CD14-positive monocyte (primary cell): ENCODE results near the gene ZNF275. TPM values are rescaled to one million over a fixed set of nuclear protein-coding genes. Genes with fewer than 3 reads are reported as not detected.

Experiments used
- DNase-seq, 3 donors: peaks; one replicate each; pipeline ENCODE4 v3.0.0-alpha.2; 2011 to 2022
- H2AFZ ChIP-seq: 2 replicates; pipeline ENCODE4 v1.6.0; 2012; ENCODE audit warnings: mild to moderate bottlenecking, low read depth, low read length, inconsistent platforms; ENCODE audit not compliant: insufficient read depth, poor library complexity, severe bottlenecking
- H3K27ac ChIP-seq, 2 donors: 1 replicate in 1 of 2; 2 replicates in 1 of 2; pipeline ENCODE4 v1.5.1; 2012 to 2013; ENCODE audit warnings: low read length in 2 of 2, control low read depth in 1 of 2, inconsistent platforms in 1 of 2, low read depth in 1 of 2, mild to moderate bottlenecking in 1 of 2
- H3K27me3 ChIP-seq, 2 donors: one replicate each; pipeline versions ENCODE4 v1.6.0 to v1.6.1; 2011 to 2013; ENCODE audit warnings: low read length in 2 of 2; ENCODE audit not compliant: control insufficient read depth in 2 of 2, insufficient read depth in 2 of 2
- H3K36me3 ChIP-seq, 2 donors: replicated peaks in 1 of 2; 1 replicate in 1 of 2; 2 replicates in 1 of 2; pipeline versions ENCODE4 v1.5.1 to v1.6.1; 2012 to 2013; ENCODE audit warnings: low read length in 2 of 2, control low read depth in 1 of 2, inconsistent platforms in 1 of 2, mild to moderate bottlenecking in 1 of 2; ENCODE audit not compliant: insufficient read depth in 2 of 2, control insufficient read depth in 1 of 2
- H3K4me1 ChIP-seq, 2 donors: 1 replicate in 1 of 2; 2 replicates in 1 of 2; pipeline versions ENCODE4 v1.5.1 to v1.6.1; 2012 to 2013; ENCODE audit warnings: low read length in 2 of 2, control low read depth in 1 of 2, inconsistent platforms in 1 of 2, mild to moderate bottlenecking in 1 of 2, moderate library complexity in 1 of 2; ENCODE audit not compliant: insufficient read depth in 2 of 2, control insufficient read depth in 1 of 2
- H3K4me2 ChIP-seq: replicated peaks from 2 replicates; pipeline ENCODE3; 2012; ENCODE audit warnings: low read length, moderate library complexity, mild to moderate bottlenecking; ENCODE audit not compliant: poor library complexity, severe bottlenecking; ENCODE audit errors: extremely low read depth
- H3K4me3 ChIP-seq, 3 experiments: fragments of 200-600 bp in 1 of 3; sonication (generic) in 1 of 3; replicated peaks in 1 of 3; 1 replicate in 2 of 3; 2 replicates in 1 of 3; pipeline ENCODE4 v1.5.1; 2011 to 2013; ENCODE audit warnings: low read length in 3 of 3, mild to moderate bottlenecking in 3 of 3, control low read depth in 2 of 3, low read depth in 2 of 3, inconsistent platforms in 1 of 3, moderate library complexity in 1 of 3
- H3K79me2 ChIP-seq: 2 replicates; pipeline ENCODE4 v1.6.0; 2012; ENCODE audit warnings: mild to moderate bottlenecking, control low read depth, inconsistent platforms, low read length, moderate library complexity; ENCODE audit not compliant: insufficient read depth
- H3K9ac ChIP-seq: 2 replicates; pipeline ENCODE4 v1.6.0; 2017; ENCODE audit warnings: low read length, mild to moderate bottlenecking; ENCODE audit not compliant: insufficient read depth, poor library complexity, severe bottlenecking
- H3K9me3 ChIP-seq, 2 donors: replicated peaks in 1 of 2; 1 replicate in 1 of 2; 2 replicates in 1 of 2; pipeline versions ENCODE4 v1.5.1 to v1.6.1; 2012 to 2013; ENCODE audit warnings: low read length in 2 of 2, control low read depth in 1 of 2; ENCODE audit not compliant: control insufficient read depth in 1 of 2, insufficient read depth in 1 of 2
- H4K20me1 ChIP-seq: 2 replicates; pipeline ENCODE4 v1.6.0; 2012; ENCODE audit warnings: mild to moderate bottlenecking, low read length, control low read depth, moderate library complexity; ENCODE audit not compliant: insufficient read depth
- H3K27ac Mint-ChIP-seq, 7 donors: one replicate each; pipeline ENCODE4 v1.8.0; 2020; ENCODE audit warnings: mild to moderate bottlenecking in 7 of 7, mixed read lengths in 7 of 7, moderate library complexity in 6 of 7, inconsistent platforms in 2 of 7
- H3K27me3 Mint-ChIP-seq, 3 donors: one replicate each; pipeline ENCODE4 v1.8.0; 2021 to 2022; ENCODE audit warnings: low read depth in 3 of 3, mild to moderate bottlenecking in 3 of 3, mixed read lengths in 3 of 3, moderate library complexity in 3 of 3, inconsistent platforms in 1 of 3
- H3K36me3 Mint-ChIP-seq, 2 donors: one replicate each; pipeline ENCODE4 v1.8.0; 2020; ENCODE audit warnings: mixed read lengths in 2 of 2, inconsistent platforms in 1 of 2, mild to moderate bottlenecking in 1 of 2
- H3K4me1 Mint-ChIP-seq: one replicate; pipeline ENCODE4 v1.8.0; 2020; ENCODE audit warnings: mild to moderate bottlenecking, mixed read lengths
- H3K4me3 Mint-ChIP-seq, 2 donors: one replicate each; pipeline ENCODE4 v1.8.0; 2020; ENCODE audit warnings: mild to moderate bottlenecking in 2 of 2, mixed read lengths in 2 of 2, moderate library complexity in 1 of 2
- H3K9me3 Mint-ChIP-seq, 7 donors: one replicate each; pipeline ENCODE4 v1.8.0; 2020 to 2022; ENCODE audit warnings: mixed read lengths in 7 of 7, mild to moderate bottlenecking in 6 of 7, moderate library complexity in 6 of 7, inconsistent platforms in 2 of 7
- CTCF ChIP-seq: fragments of 200-600 bp; IDR thresholded peaks from one replicate; pipeline ENCODE4 v1.8.0; 2022; ENCODE audit warnings: antibody characterized with exemption, mild to moderate bottlenecking
- WGBS: methylation state at CpG from one replicate; pipeline ENCODE4 v1.1.5; 2013; ENCODE audit warnings: missing lambda C conversion rate; ENCODE audit not compliant: insufficient coverage; 5-methylcytosine and 5-hydroxymethylcytosine counted together
- intact Hi-C, 2 donors: fragments of 100-400 bp; cut with micrococcal nuclease; formaldehyde crosslinking; loops; one replicate each; pipeline versions ENCODE4 v1.15.0 to v1.15.1; 2023
- polyA plus RNA-seq, 3 donors: library from polyadenylated mRNA; depleted of rRNA in 1 of 3; unstranded in 2 of 3; stranded (reverse) in 1 of 3; fragments of 300-500 nt in 2 of 3; fragments of >200 nt in 1 of 3; fragmentation: Illumina TruSeq in 2 of 3; gene quantifications; 1 replicate in 2 of 3; 2 replicates in 1 of 3; pipeline ENCODE4 v1.2.3, GENCODE V29; 2012 to 2021

ZNF275 gene
- polyA plus RNA-seq, 3 donors, result 1.0 to 4.7 (median 2.1) TPM

DNA sequence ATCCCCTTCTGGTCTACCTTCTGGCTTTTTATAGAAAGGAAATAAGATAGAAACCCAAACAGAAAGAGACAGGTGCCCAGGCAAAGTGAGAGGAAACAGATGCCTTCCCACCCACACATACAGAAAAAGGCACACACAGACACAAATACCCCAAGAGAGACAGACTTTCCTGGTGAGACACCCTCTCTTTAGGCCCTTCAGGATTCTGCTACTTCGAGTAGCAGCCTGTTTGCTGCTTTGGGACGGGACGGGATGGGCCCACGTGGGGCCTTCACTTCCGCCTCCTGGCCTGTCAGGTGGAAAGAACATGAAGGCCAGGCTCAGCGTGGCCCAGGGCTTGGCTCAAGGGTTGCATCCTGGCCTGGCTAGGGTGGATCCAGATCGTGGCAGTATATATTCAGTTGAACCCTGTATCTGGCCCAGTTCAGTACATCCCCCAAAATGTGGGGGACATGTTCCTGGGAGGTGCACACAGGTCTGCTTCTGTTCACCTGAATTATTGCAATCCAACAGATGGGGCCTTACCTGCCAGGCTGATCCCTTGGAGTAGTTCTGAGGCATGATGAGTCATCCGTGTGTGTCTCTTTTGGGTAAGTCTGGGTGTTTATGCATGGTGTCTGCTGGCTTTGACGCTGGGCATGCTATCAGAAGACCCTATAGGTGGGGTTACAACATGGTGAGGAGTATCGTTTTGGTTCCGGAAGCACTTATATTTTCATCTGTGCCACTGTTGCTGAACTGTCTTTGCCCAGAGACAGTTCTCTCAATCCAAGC lies 2.4 kb downstream of the ZNF275 start:
- Histone ChIP-seq H3K4me3 (no peak overlapping the region), H3K27me3 (no peaks in the 10 kb centered on the region), H3K27ac (no peak overlapping the region), H3K36me3 (peaks cover 4 to 16% of the 10 kb centered on the region in 2 donors), H4K20me1 (no peaks in the 10 kb centered on the region), H3K9ac (no peak overlapping the region), H3K4me1 (peaks cover 4 to 7% of the 10 kb centered on the region in 2 donors), H3K9me3 (no peaks in the 10 kb centered on the region), H3K79me2 (peaks cover 12% of the 10 kb centered on the region), H2AFZ (no peak overlapping the region), H3K4me2 (no peak overlapping the region)
- H3K4me3 Mint-ChIP-seq, result no peak overlapping the region
- H3K27me3 Mint-ChIP-seq, result peaks cover 0 to 12% (median 1%) of the 10 kb centered on the region in 3 donors
- no peak overlapping the region for H3K27ac Mint-ChIP-seq
- no peak for DNase-seq
- H3K4me1 Mint-ChIP-seq, result peaks cover 13% of the 10 kb centered on the region
- H3K36me3 Mint-ChIP-seq, result peaks cover 27 to 31% of the 10 kb centered on the region in 2 donors
- peaks cover 0 to 12% (median 2%) of the 10 kb centered on the region in 7 donors for H3K9me3 Mint-ChIP-seq
- no peak for TF ChIP-seq CTCF
- WGBS, result 71% methylated on average over 5 of the region's 11 CpGs
- intact Hi-C loops, result loop anchor here in 1 of 2 donors (10.0 kb wide), 1 partner anchor 258 kb away; the partner anchor contains the start of gene CCNQ

GRCh38 chrX:153336988-153337387 lies 3.0 kb downstream of the ZNF275 start:
- Mint-ChIP-seq H3K27me3 (peaks cover 0 to 11% (median under 1%) of the 10 kb centered on the region in 3 donors), H3K4me1 (peaks cover 13% of the 10 kb centered on the region), H3K4me3 (no peak overlapping the region), H3K9me3 (peaks cover 0 to 8% (median 4%) of the 10 kb centered on the region in 7 donors), H3K36me3 (peaks cover 27 to 38% of the 10 kb centered on the region in 2 donors), H3K27ac (no peak overlapping the region)
- peaks cover 4 to 16% of the 10 kb centered on the region in 2 donors for H3K36me3 ChIP-seq
- H3K27ac ChIP-seq, result no peak overlapping the region
- no peak for DNase-seq
- no peak overlapping the region for H3K4me2 ChIP-seq
- H3K4me3 ChIP-seq, result no peak overlapping the region
- peaks cover 4 to 7% of the 10 kb centered on the region in 2 donors for H3K4me1 ChIP-seq
- H3K9ac ChIP-seq, result no peak overlapping the region
- no peaks in the 10 kb centered on the region for H3K9me3 ChIP-seq
- WGBS, result no CpG with 5 or more reads among the region's 5 CpGs
- no peaks in the 10 kb centered on the region for H4K20me1 ChIP-seq
- no peak overlapping the region for H2AFZ ChIP-seq
- H3K27me3 ChIP-seq, result no peaks in the 10 kb centered on the region
- peaks cover 12% of the 10 kb centered on the region for H3K79me2 ChIP-seq
- intact Hi-C loops, result loop anchor here in 1 of 2 donors (10.0 kb wide), 1 partner anchor 258 kb away; the partner anchor contains the start of gene CCNQ
- TF ChIP-seq CTCF, result no peak
